ENCODE results near the gene SLC40A1.

SLC40A1 gene

DNA sequence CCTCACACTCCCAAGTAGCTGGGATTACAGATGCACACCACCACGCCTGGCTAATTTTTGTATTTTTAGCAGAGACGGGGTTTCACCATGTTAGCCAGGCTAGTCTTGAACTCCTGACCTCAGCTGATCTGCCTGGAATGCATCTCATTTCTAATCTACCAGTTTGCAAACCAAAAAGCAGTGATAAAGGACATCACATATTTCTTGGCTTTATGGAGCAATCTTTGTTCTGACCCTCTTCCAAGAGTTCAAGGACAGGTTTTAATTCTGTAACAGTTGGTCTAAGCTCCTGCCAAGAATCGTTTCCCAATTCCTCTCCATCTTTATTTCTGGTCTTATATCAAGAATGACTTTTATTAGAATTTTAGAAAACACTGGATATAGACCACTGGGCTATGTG is 67.7 kb downstream of the SLC40A1 start:
- DNase-seq, result no peak

DNA sequence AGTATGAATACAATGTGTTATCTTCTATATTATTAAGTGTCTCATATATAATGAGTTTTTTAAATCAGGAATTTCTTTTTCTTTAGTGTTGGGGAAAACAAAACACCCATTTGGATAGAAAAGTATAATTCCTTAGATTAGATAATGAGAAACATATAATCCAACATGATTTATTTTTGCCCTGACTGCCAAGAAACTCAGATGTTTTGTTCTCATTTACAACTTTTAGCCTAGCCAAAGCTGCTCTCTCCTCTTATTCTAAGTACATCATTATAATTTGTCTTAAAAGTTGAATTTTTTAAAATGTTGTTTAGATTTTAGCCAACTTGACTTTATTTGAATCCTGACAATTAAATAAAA is 68.6 kb downstream of the SLC40A1 start:
- DNase-seq, result no peak

DNA sequence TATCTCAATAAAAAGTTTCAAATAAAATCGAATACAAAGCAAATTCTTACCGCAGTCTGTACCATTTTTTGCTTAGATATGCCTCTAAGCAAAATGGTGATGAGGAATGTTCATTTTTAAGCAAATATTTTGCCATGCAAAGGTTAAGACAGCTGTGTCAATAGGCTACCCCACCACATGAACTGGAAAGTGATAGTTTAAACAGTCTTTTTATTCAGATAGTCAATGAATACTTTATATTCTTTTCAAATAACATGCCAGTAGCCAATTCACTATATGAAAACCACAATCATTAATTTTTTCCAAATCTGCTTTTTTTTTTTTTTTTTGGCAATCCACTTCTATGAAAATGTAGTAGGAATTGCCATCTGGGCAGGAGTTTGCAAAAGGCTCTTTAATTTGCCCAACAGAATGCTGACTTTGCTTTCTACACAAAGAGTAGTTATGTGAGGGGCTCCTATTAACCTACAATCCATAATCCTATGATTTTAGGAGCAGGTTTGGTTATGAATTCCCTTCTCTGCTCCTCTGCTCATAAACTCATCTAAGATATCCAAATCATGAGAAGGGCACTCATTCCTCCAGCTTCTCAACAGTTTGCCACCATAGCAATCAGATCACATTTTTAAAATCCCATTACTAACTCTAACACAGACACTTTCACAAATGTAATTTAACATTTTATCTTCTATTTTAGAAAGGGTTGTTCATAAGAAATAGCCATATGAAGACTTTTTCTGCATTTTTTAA is 69.2 kb downstream of the SLC40A1 start:
- no peak for DNase-seq
